Activated CD4-positive, alpha-beta T cell treated with anti-CD3 and anti-CD28 coated beads for 36 hours (primary cell): ENCODE results near the gene RAPGEF2. TPM values are rescaled to one million over a fixed set of nuclear protein-coding genes. Genes with fewer than 3 reads are reported as not detected.
"Not testable (repeated sequence)": the region's sequence is repeated elsewhere in the genome, so short reads cannot be mapped to it uniquely, and the experiment has no call there.

ENCODE experiments used
- ATAC-seq: fragments of 200-7000 bp; cut with Tn5 transposase; one replicate; pipeline ENCODE4 v1.10.0; 2021; ENCODE audit warnings: mild to moderate bottlenecking, moderate library complexity
- CTCF ChIA-PET: fragments of 350-600 bp; sonication (Branson Sonifier 250); formaldehyde crosslinking; loops from one replicate; lab custom pipeline; 2021; ENCODE audit warnings: antibody characterized with exemption; lab: Charles Lee
- POLR2A ChIA-PET: fragments of 350-600 bp; sonication (Branson Sonifier 250); formaldehyde crosslinking; loops from one replicate; lab custom pipeline; 2021; ENCODE audit warnings: antibody characterized with exemption, inconsistent platforms; lab: Charles Lee
- DNase-seq: peaks from one replicate; pipeline ENCODE4 v3.0.0-alpha.2; 2020
- H3K27ac Mint-ChIP-seq: one replicate; pipeline ENCODE4 v1.8.0; 2021; ENCODE audit warnings: mixed read lengths
- H3K27me3 Mint-ChIP-seq: one replicate; pipeline ENCODE4 v1.8.0; 2021; ENCODE audit warnings: mixed read lengths
- H3K36me3 Mint-ChIP-seq: one replicate; pipeline ENCODE4 v1.8.0; 2021; ENCODE audit warnings: low read depth, mixed read lengths
- H3K4me1 Mint-ChIP-seq: one replicate; pipeline ENCODE4 v1.8.0; 2021; ENCODE audit warnings: mixed read lengths
- H3K4me3 Mint-ChIP-seq: one replicate; pipeline ENCODE4 v1.8.0; 2021; ENCODE audit warnings: mild to moderate bottlenecking, moderate library complexity, mixed read lengths
- H3K9me3 Mint-ChIP-seq: one replicate; pipeline ENCODE4 v1.8.0; 2021; ENCODE audit warnings: low read depth, mixed read lengths
- intact Hi-C, 2 experiments: fragments of 100-400 bp; cut with DNase I in 1 of 2; cut with micrococcal nuclease in 1 of 2; formaldehyde crosslinking; loops; one replicate each; pipeline versions ENCODE4 v1.14.2 to v1.15.1; 2022 to 2024; cut with DNase I, micrococcal nuclease
- total RNA-seq, 2 experiments: library from RNA; stranded (reverse); gene quantifications; one replicate each; pipeline ENCODE4 v1.2.3, GENCODE V29; 2021

RAPGEF2 gene
- total RNA-seq, 2 experiments from 2014 or later = 18.5 to 20.2 TPM

DNA sequence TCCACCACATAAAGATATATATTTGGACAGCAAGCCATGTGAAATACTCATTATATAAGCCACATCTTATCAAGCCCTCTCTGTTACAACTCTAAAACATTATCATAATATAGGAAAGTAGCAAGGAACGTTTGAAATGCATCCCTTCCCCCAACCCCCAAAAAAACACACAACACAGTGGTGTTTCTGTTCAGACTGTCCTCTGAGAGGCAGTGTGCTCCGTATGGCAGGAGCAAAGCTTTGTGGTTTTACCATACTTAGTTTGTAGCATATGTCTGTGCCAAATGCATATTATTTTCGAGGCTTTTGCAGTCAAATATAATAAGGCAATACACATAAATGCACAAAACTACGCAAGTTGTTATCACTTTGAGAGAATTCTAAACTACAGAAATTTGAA lies 194.2 kb downstream of the RAPGEF2 start:
- ChIA-PET POLR2A (no interaction called here), CTCF (no interaction called here)
- no peaks in the 10 kb centered on the region for H3K27me3 Mint-ChIP-seq
- ATAC-seq (no peak), DNase-seq (no peak)
- H3K27ac Mint-ChIP-seq = no peak overlapping the region
- H3K36me3 Mint-ChIP-seq = no peaks in the 10 kb centered on the region
- no peak overlapping the region for H3K4me3 Mint-ChIP-seq
- peaks cover 27% of the 10 kb centered on the region for H3K4me1 Mint-ChIP-seq
- intact Hi-C loops = no loop called here
- no peaks in the 10 kb centered on the region for H3K9me3 Mint-ChIP-seq

DNA sequence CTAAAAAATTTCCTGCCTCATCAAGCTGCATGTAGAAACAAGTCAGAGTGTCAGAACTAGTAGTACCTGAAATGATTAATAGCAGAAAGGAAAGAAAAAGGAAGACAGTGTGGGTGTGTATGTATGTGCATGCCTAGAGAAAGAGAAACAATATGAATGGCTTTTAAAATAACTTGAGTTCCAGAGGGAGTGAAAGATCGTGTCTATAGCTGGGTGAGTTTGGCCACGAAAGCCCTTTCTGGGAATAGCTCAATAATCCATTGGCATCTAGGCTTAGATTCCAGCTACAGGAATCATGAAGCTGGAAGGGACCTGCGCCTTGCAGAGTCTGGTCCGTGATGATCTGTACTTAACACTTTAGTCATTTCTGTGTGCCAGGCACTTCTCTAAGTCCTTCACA lies 195.6 kb downstream of the RAPGEF2 start:
- peaks cover 27% of the 10 kb centered on the region for H3K4me1 Mint-ChIP-seq
- H3K27ac Mint-ChIP-seq = no peak overlapping the region
- H3K4me3 Mint-ChIP-seq = no peak overlapping the region
- DNase-seq (no peak), ATAC-seq (peak; percentile 64)
- no peaks in the 10 kb centered on the region for H3K36me3 Mint-ChIP-seq
- intact Hi-C loops = no loop called here
- H3K27me3 Mint-ChIP-seq = no peaks in the 10 kb centered on the region
- H3K9me3 Mint-ChIP-seq = no peaks in the 10 kb centered on the region
- ChIA-PET CTCF (no interaction called here), POLR2A (no interaction called here)

DNA sequence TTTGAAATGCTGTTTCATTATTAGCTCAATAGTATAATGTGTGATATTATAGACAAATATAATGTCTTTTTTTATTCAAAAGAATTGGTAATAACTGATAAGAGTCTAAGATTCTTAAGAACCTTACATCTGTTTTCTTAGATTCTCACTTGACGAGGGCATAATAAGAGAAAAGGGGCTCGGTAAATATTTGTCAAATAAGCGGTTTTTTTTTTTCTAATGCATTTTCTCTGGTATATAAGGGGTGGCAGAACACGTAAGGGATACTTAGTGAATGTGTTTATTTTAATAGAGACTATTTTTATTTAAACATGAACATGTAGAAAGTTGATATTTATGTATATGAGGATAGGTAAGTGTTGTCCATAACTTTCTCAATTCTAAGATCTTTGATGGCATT lies 200.6 kb downstream of the RAPGEF2 start:
- ChIA-PET POLR2A (no interaction called here), CTCF (interaction anchor here (1.0 kb wide), 1 partner anchor 15 kb away, joined by 6 read pairs; no protein-coding TSS in a partner anchor)
- intact Hi-C loops = no loop called here
- Mint-ChIP-seq H3K9me3 (peaks cover 4% of the 10 kb centered on the region), H3K36me3 (peaks cover 16% of the 10 kb centered on the region), H3K27ac (no peak overlapping the region), H3K4me1 (peaks cover 4% of the 10 kb centered on the region), H3K4me3 (no peak overlapping the region), H3K27me3 (no peaks in the 10 kb centered on the region)
- DNase-seq = no peak
- ATAC-seq = no peak

DNA sequence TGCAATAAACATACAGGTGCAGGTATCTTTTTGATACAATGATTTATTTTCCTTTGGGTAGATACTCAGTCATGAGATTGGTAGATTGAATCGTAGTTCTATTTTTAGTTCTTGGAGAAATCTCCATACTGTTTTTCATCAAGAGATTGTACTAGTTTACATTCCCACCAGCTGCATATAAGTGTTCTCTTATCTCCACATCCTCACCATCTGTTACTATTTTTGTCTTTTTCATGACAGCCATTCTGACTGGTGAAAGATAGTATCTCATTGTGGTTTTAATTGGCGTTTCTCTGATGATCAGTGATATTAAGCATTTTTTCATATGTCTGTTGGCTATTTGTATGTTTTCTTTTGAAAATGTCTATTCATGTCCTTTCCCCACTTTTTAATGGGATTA lies 202.2 kb downstream of the RAPGEF2 start:
- Mint-ChIP-seq H3K4me1 (no peaks in the 10 kb centered on the region), H3K9me3 (peaks cover 4% of the 10 kb centered on the region), H3K36me3 (peaks cover 21% of the 10 kb centered on the region), H3K27me3 (no peaks in the 10 kb centered on the region), H3K4me3 (no peak overlapping the region), H3K27ac (no peak overlapping the region)
- intact Hi-C loops = no loop called here
- ChIA-PET POLR2A (no interaction called here), CTCF (no interaction called here)
- no peak for DNase-seq
- no peak for ATAC-seq

DNA sequence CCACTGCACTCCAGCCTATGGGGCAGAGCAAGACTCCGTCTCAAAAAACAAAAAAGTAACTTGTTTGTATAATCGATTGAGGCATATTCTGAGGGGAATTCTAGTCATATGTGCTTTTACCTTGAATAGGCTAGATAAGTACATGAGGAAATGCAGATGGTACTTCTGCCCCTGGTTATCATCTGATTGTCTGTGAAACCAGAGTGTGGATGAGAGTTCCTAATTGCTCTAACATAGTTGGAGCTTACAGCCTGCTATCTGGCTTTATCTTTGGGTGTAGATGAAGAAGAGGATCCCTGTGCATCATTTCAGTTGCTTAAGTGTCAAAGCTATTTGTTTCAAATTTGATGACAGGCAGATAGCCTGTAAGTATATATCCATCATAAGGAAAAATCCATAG lies 205.1 kb downstream of the RAPGEF2 start:
- intact Hi-C loops = no loop called here
- H3K4me3 Mint-ChIP-seq = no peak overlapping the region
- no peak for DNase-seq
- peaks cover 21% of the 10 kb centered on the region for H3K36me3 Mint-ChIP-seq
- no peak for ATAC-seq
- POLR2A ChIA-PET = no interaction called here
- no peaks in the 10 kb centered on the region for H3K27me3 Mint-ChIP-seq
- H3K4me1 Mint-ChIP-seq = no peaks in the 10 kb centered on the region
- no peak overlapping the region for H3K27ac Mint-ChIP-seq
- CTCF ChIA-PET = no interaction called here
- peaks cover 4% of the 10 kb centered on the region for H3K9me3 Mint-ChIP-seq

DNA sequence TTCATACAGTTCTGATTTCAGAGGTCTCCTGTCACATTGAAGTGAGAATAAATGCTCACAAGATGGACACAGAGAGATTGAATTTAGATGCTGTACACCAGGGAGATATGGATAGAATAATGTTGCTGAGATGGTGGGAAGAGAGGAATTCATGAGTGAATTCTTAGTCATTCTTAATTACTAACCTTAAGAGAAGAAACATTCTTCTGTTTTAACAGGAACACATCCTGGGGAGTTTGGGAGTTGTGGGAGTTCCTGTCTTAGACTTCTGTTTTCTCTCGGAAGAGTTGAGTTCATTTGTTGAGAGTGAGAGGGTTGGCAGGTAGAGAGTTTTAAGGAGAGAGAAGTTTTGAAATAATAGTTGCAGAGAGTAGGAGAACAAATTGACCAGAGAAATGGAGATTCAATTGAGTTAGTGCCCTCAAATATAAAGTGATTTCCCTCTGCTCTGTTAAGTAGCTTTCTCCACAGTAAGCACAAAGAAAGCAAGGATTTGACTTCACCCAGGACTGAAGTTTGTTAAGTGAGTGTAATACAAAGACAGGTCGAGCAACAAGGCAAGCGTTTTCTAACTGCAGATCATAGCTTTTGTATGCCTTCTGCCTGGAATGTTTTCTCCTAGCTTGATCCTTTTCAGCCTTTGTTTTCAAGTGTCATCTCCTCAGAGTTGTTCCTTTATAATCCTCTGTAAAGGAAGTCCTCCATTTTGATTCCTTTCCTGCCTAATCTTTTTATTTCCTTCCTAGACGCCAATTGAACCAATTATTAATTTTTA lies 205.9 kb downstream of the RAPGEF2 start:
- no peaks in the 10 kb centered on the region for H3K4me1 Mint-ChIP-seq
- no peaks in the 10 kb centered on the region for H3K27me3 Mint-ChIP-seq
- ATAC-seq (no peak), DNase-seq (no peak)
- intact Hi-C loops = no loop called here
- peaks cover 21% of the 10 kb centered on the region for H3K36me3 Mint-ChIP-seq
- no peak overlapping the region for H3K27ac Mint-ChIP-seq
- ChIA-PET POLR2A (no interaction called here), CTCF (no interaction called here)
- H3K9me3 Mint-ChIP-seq = peaks cover 4% of the 10 kb centered on the region
- no peak overlapping the region for H3K4me3 Mint-ChIP-seq

DNA sequence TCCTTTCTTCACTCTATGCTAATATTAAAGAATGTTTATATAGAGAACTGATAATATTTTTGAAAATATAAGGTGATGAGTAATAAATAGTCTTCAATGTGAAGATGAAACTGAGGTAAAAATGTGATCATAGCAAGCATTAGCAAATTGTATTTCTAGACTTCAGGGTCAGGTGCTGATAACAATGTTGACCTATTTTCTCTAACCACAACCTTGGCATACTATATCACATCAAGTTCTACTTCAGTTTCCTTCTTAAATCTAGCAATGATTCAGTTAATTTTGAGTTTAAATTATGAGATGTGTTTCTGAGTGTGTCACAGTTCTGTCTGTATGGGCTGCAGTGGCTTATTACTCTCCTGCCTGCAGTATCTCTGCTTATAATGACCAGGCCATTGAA lies 209.4 kb downstream of the RAPGEF2 start:
- no peak overlapping the region for H3K4me3 Mint-ChIP-seq
- intact Hi-C loops = no loop called here
- H3K27ac Mint-ChIP-seq = no peak overlapping the region
- ChIA-PET POLR2A (no interaction called here), CTCF (interaction anchor here (0.6 kb wide), 1 partner anchor 46 kb away, joined by 3 read pairs; no protein-coding TSS in a partner anchor)
- H3K36me3 Mint-ChIP-seq = peaks cover 16% of the 10 kb centered on the region
- no peaks in the 10 kb centered on the region for H3K27me3 Mint-ChIP-seq
- H3K9me3 Mint-ChIP-seq = no peaks in the 10 kb centered on the region
- DNase-seq (no peak), ATAC-seq (no peak)
- H3K4me1 Mint-ChIP-seq = no peaks in the 10 kb centered on the region

DNA sequence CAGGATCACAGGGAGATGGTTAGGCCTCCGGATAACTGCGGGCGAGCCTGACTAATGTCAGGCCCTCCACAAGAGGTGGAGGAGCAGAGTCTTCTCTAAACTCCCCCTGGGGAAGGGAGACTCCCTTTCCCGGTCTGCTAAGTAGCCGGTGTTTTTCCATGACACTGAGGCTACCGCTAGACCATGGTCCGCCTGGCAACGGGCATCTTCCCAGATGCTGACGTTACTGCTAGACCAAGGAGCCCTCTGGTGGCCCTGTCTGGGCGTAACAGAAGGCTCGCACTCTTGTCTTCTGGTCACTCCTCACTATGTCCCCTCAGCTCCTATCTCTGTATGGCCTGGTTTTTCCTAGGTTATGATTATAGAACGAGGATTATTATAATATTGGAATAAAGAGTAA lies 213.0 kb downstream of the RAPGEF2 start:
- DNase-seq = peak; percentile 13
- H3K27me3 Mint-ChIP-seq, H3K9me3 Mint-ChIP-seq, H3K4me1 Mint-ChIP-seq, H3K27ac Mint-ChIP-seq, ATAC-seq, POLR2A ChIA-PET, H3K4me3 Mint-ChIP-seq, intact Hi-C loops, CTCF ChIA-PET: not testable (repeated sequence)
- H3K36me3 Mint-ChIP-seq = peaks cover 11% of the 10 kb centered on the region

DNA sequence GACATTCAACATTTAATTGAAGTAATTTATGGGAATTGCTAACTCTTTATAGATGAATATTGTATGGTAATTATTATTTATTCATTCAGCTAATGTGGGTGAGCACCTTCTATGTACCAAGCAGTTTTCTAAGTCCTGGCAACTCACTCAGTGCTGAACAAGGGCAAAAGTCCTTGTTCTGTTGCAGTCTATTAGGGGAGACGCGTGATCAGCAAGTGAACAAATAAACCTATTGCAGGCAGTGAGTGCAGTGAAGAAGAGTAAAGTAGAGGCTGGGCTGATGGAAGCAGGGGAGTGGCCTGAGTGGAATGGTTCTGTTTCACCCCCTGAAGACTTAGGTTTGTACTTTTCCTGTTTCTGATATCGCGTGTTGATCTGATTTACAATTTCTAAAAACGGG lies 214.3 kb downstream of the RAPGEF2 start:
- Mint-ChIP-seq H3K4me1 (no peaks in the 10 kb centered on the region), H3K36me3 (peaks cover 12% of the 10 kb centered on the region), H3K27ac (no peak overlapping the region), H3K9me3 (no peaks in the 10 kb centered on the region), H3K27me3 (no peaks in the 10 kb centered on the region), H3K4me3 (no peak overlapping the region)
- CTCF ChIA-PET = no interaction called here
- DNase-seq = no peak
- no peak for ATAC-seq
- intact Hi-C loops = no loop called here
- POLR2A ChIA-PET = no interaction called here

DNA sequence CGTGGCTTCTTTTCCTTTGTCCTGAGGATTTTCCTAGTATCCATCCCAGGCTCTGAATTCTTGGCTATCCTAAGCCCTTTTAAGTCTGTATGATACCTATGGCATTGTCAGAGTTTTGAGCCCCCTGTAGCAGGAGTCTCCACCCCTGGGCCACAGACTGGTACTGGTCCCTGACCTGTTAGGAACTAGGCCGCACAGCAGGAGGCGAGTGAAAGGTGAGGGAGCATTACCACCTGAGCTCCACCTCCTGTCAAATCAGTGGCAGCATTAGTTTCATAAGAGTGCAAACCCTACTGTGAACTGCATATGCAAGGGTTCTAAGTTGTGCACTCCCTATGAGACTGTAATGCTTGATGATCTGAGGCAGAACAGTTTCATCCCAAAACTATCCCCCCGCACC lies 216.1 kb downstream of the RAPGEF2 start:
- Mint-ChIP-seq H3K36me3 (peaks cover 23% of the 10 kb centered on the region), H3K4me1 (no peaks in the 10 kb centered on the region), H3K9me3 (no peaks in the 10 kb centered on the region), H3K27ac (no peak overlapping the region), H3K27me3 (no peaks in the 10 kb centered on the region), H3K4me3 (no peak overlapping the region)
- DNase-seq (no peak), ATAC-seq (no peak)
- ChIA-PET POLR2A (no interaction called here), CTCF (no interaction called here)
- intact Hi-C loops = no loop called here

DNA sequence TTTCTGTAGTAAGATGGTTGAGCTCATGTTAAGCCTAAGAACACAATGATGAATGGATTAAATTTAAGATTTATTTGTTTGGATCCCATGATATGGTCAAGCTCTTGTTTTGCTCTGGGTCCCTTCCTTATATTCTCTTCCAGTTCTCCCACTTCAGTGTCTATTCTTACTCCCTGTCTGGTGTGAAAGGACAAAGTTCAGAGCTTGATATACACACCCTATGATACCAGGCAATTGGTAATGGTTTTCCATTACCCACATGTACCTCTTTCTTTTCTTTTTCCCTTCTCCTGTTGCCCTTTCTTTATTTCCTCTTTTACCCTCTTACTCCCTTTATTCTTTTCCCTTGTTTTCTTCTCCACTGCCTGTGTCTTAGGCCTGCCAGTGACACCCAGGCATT lies 223.6 kb downstream of the RAPGEF2 start:
- DNase-seq (no peak), ATAC-seq (no peak)
- intact Hi-C loops = no loop called here
- Mint-ChIP-seq H3K4me3 (no peak overlapping the region), H3K4me1 (no peaks in the 10 kb centered on the region), H3K27ac (no peak overlapping the region), H3K9me3 (no peaks in the 10 kb centered on the region), H3K27me3 (no peaks in the 10 kb centered on the region), H3K36me3 (peaks cover 24% of the 10 kb centered on the region)
- ChIA-PET CTCF (no interaction called here), POLR2A (no interaction called here)

DNA sequence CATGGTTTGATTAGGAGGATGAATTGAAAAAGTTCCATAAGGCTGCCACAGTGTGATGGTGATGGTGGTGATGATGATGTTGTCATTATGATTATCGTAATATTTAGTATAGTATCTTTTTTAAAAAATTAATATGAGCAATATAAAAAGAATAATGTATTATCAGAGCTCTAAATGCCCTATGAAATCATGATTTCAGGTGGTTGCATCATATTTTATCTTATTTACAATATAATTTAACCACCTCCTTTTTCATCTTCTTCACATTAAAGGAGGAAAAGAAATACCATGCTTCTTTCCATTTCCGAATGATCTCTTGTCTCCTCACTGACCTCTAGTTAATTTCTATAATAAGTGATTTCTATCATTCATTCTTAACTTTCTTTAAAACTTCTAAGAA lies 225.9 kb downstream of the RAPGEF2 start:
- H3K9me3 Mint-ChIP-seq = no peaks in the 10 kb centered on the region
- H3K27ac Mint-ChIP-seq = no peak overlapping the region
- DNase-seq = no peak
- no peaks in the 10 kb centered on the region for H3K27me3 Mint-ChIP-seq
- intact Hi-C loops = no loop called here
- ChIA-PET CTCF (no interaction called here), POLR2A (no interaction called here)
- no peak overlapping the region for H3K4me3 Mint-ChIP-seq
- H3K4me1 Mint-ChIP-seq = no peaks in the 10 kb centered on the region
- ATAC-seq = no peak
- peaks cover 22% of the 10 kb centered on the region for H3K36me3 Mint-ChIP-seq
